Ishikawa (cell line): Measurements from ENCODE around the gene SCNN1B.

Experiments used
- CEBPB ChIP-seq: IDR thresholded peaks from 2 replicates; pipeline ENCODE4 v1.6.1; 2012
- CREB1 ChIP-seq: IDR thresholded peaks from 2 replicates; pipeline ENCODE4 v1.6.1; 2012; ENCODE audit warnings: low read depth
- EGR1 ChIP-seq: IDR thresholded peaks from 2 replicates; pipeline ENCODE4 v1.6.1; 2012
- EP300 ChIP-seq: IDR thresholded peaks from 2 replicates; pipeline ENCODE4 v1.6.1; 2012; ENCODE audit warnings: borderline replicate concordance
- FOXM1 ChIP-seq: IDR thresholded peaks from 2 replicates; pipeline ENCODE4 v1.6.1; 2012; ENCODE audit warnings: low read depth, borderline replicate concordance
- NFIC ChIP-seq: IDR thresholded peaks from 2 replicates; pipeline ENCODE4 v1.6.1; 2012
- RAD21 ChIP-seq: IDR thresholded peaks from 2 replicates; pipeline ENCODE4 v1.6.1; 2012; ENCODE audit warnings: low read depth
- TAF1 ChIP-seq: IDR thresholded peaks from 2 replicates; pipeline ENCODE4 v1.6.1; 2012; ENCODE audit warnings: low read depth, mild to moderate bottlenecking
- TCF12 ChIP-seq: IDR thresholded peaks from 2 replicates; pipeline ENCODE4 v1.6.1; 2012; ENCODE audit warnings: low read depth
- TEAD4 ChIP-seq: IDR thresholded peaks from 2 replicates; pipeline ENCODE4 v1.6.1; 2012
- YY1 ChIP-seq: IDR thresholded peaks from 2 replicates; pipeline ENCODE4 v1.6.1; 2012; ENCODE audit warnings: low read depth
- ZBTB7A ChIP-seq: IDR thresholded peaks from 2 replicates; pipeline ENCODE4 v1.6.1; 2012; ENCODE audit warnings: low read depth
- TF ChIP-seq, protein P1 (sequence below): IDR thresholded peaks from 2 replicates; pipeline ENCODE4 v1.6.1; 2012
- TF ChIP-seq, protein P2 (sequence below): IDR thresholded peaks from 2 replicates; pipeline ENCODE4 v1.6.1; 2012
- TF ChIP-seq, protein P3 (sequence below): IDR thresholded peaks from 2 replicates; pipeline ENCODE4 v1.6.1; 2012; ENCODE audit warnings: low read depth, mild to moderate bottlenecking

SCNN1B gene

DNA sequence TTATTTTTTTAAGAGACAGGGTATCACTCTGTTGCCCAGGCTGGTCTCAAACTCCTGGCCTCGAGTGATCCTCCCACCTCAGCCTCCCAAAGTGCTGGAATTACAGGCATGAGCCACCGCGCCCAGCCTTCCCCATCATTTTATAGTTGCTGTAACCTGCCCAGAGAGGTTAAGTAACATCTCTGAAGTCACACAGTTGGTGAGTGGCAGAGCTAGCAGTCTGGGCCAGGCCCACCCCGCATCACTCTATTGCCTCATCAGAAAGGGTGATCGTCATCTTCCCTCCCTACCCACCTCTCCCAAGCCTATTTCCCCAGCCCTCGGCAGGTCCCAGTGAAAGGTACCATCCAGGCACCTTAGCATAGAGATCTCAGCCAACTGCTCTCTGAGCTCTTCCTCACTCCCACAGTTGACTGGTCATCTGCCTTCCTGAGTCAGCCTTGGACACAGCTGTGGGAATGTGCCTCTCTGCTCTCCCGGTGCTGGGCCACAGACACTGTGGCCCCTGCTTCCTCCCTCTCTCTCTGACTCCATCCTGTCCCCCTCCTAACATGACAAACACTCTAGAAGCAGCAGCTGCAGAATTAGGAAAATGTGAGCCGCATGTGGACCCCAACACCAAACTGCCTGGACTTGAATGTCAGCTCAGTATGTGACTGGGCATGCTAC is 57.1 kb downstream of the SCNN1B start:
- TF ChIP-seq, protein P1, sequence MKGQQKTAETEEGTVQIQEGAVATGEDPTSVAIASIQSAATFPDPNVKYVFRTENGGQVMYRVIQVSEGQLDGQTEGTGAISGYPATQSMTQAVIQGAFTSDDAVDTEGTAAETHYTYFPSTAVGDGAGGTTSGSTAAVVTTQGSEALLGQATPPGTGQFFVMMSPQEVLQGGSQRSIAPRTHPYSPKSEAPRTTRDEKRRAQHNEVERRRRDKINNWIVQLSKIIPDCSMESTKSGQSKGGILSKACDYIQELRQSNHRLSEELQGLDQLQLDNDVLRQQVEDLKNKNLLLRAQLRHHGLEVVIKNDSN = no peak
- TF ChIP-seq YY1 (no peak), TCF12 (no peak), EP300 (no peak), RAD21 (no peak), TEAD4 (no peak)
- TF ChIP-seq, protein P2, sequence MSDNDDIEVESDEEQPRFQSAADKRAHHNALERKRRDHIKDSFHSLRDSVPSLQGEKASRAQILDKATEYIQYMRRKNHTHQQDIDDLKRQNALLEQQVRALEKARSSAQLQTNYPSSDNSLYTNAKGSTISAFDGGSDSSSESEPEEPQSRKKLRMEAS = no peak

DNA sequence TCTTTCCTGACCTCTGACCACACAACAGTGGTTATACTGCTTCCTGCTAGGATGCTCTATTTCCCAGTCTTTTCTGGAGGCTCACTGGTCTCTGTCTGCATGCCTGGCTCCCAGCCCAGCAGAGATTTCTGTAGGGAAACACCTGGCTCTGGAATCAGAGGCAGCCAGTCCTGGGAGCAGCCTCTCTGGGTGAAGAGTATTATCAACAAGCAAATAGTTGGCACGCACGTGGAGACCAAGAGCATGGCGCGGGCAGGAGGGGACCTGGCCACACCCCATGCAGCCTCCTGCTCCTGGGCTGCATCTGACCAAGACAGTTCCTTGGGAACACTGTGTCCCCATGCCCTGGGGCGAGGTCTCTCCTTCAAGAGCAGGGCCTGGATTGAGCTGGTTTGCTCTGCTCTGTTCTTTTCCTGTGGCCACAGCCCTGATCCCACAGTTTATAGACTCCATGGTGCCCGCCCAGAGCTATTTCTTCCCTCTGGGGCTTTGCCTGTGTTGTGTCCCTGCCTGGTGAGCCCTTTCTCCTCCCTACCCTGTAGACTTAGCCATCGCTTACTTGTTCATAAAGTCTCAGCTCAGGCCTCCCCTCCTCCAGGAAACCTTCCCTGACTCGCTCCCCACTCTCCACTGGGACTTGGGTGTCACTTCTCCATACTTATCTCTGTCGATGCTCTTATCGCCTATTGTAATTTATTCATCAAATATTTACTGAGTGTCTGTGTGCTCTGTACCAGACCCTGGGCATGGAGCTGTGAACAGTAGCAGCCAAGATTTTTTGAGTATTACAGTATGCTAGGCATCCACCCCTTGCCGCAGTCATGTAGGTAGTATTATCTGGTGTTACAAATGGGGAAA is 60.6 kb downstream of the SCNN1B start:
- no peak for TF ChIP-seq EP300
- no peak for TF ChIP-seq RAD21
- TF ChIP-seq, protein P3, sequence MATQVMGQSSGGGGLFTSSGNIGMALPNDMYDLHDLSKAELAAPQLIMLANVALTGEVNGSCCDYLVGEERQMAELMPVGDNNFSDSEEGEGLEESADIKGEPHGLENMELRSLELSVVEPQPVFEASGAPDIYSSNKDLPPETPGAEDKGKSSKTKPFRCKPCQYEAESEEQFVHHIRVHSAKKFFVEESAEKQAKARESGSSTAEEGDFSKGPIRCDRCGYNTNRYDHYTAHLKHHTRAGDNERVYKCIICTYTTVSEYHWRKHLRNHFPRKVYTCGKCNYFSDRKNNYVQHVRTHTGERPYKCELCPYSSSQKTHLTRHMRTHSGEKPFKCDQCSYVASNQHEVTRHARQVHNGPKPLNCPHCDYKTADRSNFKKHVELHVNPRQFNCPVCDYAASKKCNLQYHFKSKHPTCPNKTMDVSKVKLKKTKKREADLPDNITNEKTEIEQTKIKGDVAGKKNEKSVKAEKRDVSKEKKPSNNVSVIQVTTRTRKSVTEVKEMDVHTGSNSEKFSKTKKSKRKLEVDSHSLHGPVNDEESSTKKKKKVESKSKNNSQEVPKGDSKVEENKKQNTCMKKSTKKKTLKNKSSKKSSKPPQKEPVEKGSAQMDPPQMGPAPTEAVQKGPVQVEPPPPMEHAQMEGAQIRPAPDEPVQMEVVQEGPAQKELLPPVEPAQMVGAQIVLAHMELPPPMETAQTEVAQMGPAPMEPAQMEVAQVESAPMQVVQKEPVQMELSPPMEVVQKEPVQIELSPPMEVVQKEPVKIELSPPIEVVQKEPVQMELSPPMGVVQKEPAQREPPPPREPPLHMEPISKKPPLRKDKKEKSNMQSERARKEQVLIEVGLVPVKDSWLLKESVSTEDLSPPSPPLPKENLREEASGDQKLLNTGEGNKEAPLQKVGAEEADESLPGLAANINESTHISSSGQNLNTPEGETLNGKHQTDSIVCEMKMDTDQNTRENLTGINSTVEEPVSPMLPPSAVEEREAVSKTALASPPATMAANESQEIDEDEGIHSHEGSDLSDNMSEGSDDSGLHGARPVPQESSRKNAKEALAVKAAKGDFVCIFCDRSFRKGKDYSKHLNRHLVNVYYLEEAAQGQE = no peak
- TF ChIP-seq TCF12 = no peak
- TF ChIP-seq FOXM1 = no peak
- no peak for TF ChIP-seq TAF1
- no peak for TF ChIP-seq CREB1
- no peak for TF ChIP-seq TEAD4
- TF ChIP-seq, protein P1 = no peak
- no peak for TF ChIP-seq EGR1
- TF ChIP-seq, protein P2 = no peak
- TF ChIP-seq ZBTB7A = no peak
- TF ChIP-seq NFIC = no peak
- TF ChIP-seq CEBPB = no peak
- TF ChIP-seq YY1 = no peak

DNA sequence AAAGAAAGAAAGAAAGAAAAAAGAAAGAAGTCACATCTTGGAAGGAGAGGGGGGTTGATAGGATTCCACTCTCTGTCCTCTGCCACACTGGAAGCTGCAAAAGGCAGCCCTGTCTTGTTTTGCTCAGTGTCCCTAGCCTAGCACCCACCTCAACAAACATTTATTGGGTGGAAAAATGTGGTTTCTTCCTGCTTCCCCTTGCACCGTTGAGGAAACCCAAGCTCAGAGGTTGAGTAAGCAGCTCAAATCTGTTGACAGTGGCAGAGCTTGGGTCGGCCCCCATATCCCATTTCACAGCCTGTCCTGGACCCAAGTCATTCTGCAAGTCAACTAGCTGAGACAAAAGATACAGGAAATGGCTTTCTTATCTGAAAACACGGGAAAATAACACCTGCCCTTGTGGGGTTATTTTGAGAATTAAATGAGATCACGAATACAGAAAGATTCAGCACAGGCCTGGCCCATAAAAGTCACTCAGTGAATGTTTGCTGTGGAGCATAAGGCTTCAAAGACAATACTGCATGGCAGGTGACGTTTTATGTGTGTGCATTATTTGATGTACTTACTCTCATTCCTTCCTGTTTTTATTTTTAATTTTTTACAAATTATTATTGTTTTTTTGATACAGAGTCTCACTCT is 63.6 kb downstream of the SCNN1B start:
- TF ChIP-seq TAF1 (no peak), TCF12 (no peak), TEAD4 (no peak), CEBPB (no peak), CREB1 (no peak), YY1 (no peak), RAD21 (no peak), EP300 (no peak), EGR1 (no peak), NFIC (no peak), ZBTB7A (no peak), FOXM1 (no peak)
- TF ChIP-seq, protein P1 = no peak
- TF ChIP-seq, protein P2 = no peak
- TF ChIP-seq, protein P3 = no peak

DNA sequence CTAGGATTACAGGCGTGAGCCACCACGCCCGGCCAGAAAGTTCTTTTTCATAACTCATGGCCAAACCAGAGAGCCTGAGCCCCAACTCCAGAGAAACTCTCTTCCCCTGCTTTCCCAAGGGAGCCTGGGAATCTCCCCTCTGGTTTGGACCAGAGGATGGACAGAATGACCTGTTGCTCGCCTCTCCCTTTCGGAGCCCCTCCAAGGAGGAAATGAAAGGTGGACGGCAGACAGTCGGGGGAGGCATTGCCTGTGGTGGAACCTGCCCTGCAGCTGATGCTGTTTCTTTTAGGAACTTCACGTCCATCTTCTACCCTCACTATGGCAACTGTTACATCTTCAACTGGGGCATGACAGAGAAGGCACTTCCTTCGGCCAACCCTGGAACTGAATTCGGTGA is 65.5 kb downstream of the SCNN1B start:
- no peak for TF ChIP-seq EGR1
- TF ChIP-seq FOXM1 = no peak
- TF ChIP-seq, protein P1 = no peak
- TF ChIP-seq CREB1 = no peak
- no peak for TF ChIP-seq ZBTB7A
- TF ChIP-seq TEAD4 = no peak
- TF ChIP-seq CEBPB = no peak
- no peak for TF ChIP-seq TAF1
- no peak for TF ChIP-seq RAD21
- no peak for TF ChIP-seq NFIC
- no peak for TF ChIP-seq EP300
